GM18526 (cell line): ENCODE data around the gene FKBP1A.

Experiments used
- POLR2A ChIP-seq: IDR thresholded peaks from 3 replicates; pipeline ENCODE4 v1.6.1; 2011; ENCODE audit not compliant: insufficient read length; ENCODE audit errors: extremely low read depth

The FKBP1A gene

GRCh38 chr20:1323830-1324597 lies 68.8 kb downstream of the FKBP1A start:
- no peak for TF ChIP-seq POLR2A

DNA sequence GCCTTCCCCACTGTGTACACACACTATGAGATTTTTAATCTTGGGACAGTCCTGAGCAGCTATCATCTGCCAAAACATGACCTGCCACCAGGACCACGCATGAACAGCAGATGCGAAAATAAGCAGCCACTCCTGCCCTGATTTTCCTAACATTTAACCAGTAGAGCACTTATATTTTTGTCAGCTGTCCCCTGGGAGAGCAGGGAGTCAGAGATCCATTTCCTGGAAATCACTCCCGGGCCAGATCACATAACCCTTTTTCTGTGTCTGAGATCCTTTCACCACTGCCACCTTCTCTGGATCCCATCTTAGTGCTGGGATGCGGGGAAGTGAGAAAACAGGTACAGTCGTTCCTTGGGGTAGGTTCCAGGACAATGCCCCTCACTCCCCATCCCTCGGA lies 69.6 kb downstream of the FKBP1A start:
- TF ChIP-seq POLR2A: no peak

GRCh38 chr20:1322511-1323245 lies 70.2 kb downstream of the FKBP1A start:
- TF ChIP-seq POLR2A: no peak

DNA sequence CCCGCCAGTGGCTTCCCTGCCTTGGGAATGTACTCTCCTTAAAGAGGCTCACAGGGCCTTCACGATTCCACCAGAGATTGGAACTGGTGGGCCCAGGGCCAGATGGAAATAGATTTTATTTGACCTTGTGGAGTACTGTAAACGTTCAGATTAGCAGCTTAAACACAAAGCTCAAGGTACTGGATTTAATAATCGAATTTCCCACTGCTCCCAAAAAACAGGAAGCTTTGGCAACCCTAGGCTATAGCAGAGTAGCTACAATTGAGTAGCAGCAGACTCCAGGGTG lies 71.3 kb downstream of the FKBP1A start:
- TF ChIP-seq POLR2A: no peak

- no peak for TF ChIP-seq POLR2A
These were observed 71.8 kb downstream of the FKBP1A start for GRCh38 chr20:1320902-1321653.

DNA sequence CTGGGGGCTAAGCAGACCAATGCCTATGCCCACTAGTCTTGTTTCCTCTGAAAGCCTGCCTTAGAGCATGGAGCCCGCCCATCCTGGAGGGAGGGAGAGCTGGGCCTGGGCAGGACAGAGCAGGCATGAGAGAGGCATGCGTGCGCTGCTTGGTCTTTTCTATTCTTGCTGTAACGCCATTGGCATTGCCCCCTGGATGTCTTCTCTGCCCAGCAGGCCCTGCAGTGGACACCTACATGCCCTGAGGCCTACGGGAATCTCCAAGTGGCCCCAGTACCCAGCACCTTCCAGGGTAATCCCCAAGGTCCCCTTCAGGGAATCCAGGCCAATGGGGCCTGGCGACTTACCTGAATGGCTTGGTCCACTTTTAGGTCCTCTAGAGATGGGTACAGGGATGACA lies 72.8 kb downstream of the FKBP1A start:
- TF ChIP-seq POLR2A: no peak

- TF ChIP-seq POLR2A: no peak
These were observed 73.4 kb downstream of the FKBP1A start for GRCh38 chr20:1319462-1319861.

- TF ChIP-seq POLR2A: no peak
These were observed 73.8 kb downstream of the FKBP1A start for GRCh38 chr20:1319051-1319450.
